ENCODE results near the gene MAP4K2.
A peak's percentile ranks its signal among the peaks of the same experiment; 100 is the strongest.

MAP4K2 gene

GRCh38 chr11:64810891-64811272 lies 7.9 kb upstream of the MAP4K2 start:
- DNase-seq = no peak

- DNase-seq = peak; percentile 98
Measured at GRCh38 chr11:64810271-64810890, 7.4 kb upstream of the MAP4K2 start, which contains the start of gene MEN1. TSS of gene MEN1 (minus strand) at chr11:64810551. CDS start at chr11:64810109, 442 bp downstream.

GRCh38 chr11:64809781-64810241 lies 6.8 kb upstream of the MAP4K2 start:
- DNase-seq = no peak

- DNase-seq = no peak
Measured at GRCh38 chr11:64805481-64805880, 2.5 kb upstream of the MAP4K2 start.

DNA sequence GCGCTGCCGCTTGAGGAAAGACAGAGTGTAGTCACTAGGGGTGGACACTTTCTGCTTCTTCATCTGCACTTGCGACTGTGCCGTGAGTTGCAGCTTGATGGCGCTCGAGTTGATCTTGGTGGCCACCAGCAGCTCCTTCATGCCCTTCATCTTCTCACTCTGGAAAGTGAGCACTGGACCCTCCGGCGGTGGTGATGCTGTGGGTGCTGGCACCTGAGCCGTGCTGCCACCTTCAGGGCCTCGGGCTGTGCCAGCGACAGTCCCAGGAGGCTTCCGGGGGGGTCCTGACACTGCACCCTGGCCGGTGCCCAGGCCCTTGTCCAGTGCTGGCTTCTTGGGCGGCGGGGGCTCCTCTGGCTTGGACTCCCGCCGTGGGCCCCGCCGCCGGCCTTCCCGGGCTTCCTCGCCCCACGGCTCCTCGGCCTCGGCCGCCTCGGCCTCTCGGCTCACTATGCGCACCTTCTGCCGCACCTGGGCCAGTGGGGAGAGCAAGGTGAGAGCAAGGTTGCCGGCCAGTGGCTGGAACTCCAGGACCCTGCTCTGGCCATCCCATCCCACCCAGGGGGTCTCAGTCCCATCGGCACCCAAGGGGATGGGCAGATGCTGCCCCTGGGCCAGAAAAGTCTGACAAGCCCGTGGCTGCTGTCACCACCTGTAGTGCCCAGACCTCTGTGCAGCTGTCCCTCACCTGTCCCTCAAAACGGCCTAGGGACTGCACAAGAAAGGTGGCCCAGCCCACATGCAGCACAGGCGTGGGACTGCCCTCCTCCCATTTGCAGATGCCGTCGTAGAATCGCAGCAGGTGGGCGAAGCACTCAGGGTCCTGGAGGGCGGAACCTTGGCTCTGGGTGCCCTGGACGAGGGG lies 1.6 kb upstream of the MAP4K2 start:
- no peak for DNase-seq

DNA sequence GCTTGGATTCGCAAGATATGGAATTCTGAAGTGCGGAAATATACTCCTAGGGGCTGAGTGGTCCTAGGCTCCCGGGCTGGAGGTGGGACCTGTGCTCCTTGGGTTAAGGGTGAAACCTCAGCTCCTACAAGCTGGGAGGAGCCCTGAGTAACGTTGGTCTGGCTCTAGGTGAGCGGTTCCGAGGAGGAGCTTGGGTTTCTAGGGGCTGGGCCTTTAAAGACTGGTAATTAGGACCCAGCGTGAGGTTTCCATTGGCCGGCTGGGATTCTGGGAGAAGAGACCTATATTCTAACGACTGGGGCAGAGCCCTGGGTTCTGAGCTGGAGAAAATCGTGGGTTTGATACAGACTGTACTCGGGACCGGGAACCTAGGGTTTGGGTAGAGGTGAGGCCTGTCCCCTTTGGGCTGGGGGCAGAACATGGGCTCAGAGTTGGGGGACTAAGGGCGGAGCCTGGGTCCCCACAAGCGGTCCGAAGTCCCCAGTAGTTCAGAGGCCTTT lies 882 bp upstream of the MAP4K2 start:
- DNase-seq = peak; percentile 32

DNA sequence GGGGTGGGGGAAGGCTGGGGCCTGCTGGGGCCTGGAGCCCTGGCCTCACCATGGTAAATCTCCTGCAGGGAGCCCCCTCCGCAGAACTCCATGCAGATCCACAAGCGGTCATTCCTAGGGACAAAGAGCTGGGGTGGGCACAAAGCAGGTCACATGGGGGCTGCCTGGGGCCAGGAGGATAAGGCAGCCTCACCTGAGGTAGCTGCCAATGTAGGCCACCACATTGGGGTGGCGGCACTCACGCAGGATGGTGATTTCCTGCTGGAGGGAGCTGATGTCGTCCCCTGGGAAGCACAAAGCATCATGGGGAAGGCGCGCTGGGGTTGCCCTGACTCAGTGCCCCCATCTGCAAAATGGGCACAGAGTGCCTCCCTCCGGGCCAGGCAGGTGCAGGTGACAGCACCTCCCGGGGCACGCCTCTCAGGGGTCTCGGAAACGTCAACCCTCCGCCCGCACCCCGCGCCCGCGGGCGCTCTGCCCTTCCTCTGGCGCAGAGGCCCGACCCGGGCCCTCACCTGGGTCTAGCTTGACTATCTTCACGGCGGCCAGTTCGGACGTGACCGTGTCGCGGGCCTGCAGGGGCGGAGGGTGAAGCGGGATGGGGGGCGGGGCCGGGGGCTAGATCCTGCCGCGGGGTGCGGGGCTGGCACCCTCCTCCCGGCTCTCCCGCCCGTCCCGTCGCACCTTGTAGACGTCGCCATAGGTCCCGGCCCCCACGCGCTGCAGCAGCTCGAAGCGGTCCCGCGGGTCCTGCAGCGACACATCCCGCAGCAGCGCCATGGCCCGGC lies 450 bp downstream of the MAP4K2 start:
- no peak for DNase-seq

- DNase-seq = no peak
Measured at GRCh38 chr11:64801561-64802369, 1.2 kb downstream of the MAP4K2 start.

DNA sequence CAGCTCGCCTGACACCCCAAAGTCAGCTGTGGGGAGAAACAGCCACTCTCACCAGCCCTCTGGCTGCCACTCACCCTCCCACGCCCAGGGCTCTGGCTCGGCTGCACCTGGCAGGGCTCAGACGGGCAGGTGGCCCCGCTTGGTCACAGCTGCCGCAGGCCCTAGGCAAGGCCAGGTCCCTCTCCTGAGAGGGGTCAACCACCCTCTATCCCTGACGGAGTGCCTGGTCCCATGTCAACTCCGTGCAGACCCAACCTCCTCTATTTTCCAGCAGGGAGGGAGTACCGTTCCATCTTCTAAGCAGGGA lies 1.9 kb downstream of the MAP4K2 start:
- DNase-seq = no peak

DNA sequence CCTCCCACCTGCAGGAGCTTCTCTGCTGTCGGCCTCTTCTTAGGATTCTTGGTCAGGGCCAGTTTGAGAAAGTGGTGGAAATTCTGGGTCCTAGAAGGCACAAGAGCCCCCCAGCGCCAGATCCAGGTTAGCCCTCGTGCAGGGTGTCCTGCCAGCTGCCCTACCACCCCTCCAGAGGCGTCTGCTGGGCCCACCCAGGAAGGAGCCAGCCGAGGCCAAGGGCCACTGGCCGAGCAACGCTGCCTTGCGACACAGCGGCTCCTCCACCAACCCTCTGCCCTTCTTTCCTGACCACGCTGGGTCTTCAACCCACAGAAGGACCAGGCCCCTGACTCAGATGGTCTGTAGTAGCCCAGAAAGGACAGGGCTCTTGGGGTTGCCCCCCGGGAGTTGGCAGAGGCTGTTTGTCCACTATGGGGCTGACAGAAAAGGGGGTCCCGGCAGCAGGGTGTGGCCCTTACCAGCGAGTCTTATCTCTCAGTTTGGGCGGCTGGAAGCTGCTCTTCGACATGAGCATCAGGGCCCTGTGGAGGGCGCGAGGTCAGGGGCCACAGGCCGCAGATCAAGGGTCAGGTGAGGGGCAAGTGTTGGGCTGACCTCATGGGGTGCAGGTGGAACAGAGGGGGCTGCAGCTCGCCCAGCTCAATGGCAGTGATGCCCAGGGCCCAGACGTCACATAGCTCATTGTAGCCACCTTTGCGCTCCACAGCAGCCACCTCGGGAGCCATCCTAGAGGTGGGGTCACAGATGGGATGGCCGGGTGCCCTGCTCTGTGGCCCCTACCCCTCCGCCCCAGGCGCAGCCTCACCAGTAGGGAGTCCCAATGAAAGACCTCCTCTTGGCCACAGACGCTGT lies 2.5 kb downstream of the MAP4K2 start:
- DNase-seq = no peak

DNA sequence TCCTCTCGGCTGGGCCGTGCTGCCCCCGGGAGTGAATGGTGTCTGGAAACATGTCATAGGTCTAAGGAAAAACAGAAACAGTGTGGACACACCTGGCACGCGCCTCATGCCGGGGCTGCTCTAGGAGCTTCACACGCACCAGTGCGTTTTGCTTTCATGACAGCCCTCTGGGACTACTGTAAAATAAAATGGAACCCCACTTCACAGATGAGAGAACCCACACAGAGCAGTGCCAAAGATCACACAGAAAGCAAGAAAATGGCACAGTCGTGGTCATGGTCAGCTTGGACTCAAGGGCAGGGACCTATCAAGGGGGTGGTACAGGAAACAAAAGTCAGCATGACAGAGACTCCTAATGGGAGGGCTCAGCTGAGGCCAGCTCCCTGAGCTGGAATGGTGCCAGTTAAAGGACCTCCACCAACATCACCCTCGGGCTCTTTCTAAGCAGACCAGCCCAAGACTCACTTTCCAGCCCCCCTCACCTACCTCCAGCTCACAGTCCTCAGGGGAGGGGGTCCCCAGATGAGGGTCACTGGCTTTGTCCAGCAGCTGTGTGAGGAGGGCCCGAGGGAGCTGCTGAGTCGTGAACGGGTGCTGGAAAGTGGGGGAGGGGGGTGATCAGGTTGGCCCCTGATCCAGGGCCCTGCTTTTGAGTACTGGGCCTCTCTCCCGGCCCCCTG lies 3.3 kb downstream of the MAP4K2 start:
- DNase-seq = no peak

- DNase-seq = no peak
Measured at GRCh38 chr11:64799256-64799622, 3.8 kb downstream of the MAP4K2 start.

DNA sequence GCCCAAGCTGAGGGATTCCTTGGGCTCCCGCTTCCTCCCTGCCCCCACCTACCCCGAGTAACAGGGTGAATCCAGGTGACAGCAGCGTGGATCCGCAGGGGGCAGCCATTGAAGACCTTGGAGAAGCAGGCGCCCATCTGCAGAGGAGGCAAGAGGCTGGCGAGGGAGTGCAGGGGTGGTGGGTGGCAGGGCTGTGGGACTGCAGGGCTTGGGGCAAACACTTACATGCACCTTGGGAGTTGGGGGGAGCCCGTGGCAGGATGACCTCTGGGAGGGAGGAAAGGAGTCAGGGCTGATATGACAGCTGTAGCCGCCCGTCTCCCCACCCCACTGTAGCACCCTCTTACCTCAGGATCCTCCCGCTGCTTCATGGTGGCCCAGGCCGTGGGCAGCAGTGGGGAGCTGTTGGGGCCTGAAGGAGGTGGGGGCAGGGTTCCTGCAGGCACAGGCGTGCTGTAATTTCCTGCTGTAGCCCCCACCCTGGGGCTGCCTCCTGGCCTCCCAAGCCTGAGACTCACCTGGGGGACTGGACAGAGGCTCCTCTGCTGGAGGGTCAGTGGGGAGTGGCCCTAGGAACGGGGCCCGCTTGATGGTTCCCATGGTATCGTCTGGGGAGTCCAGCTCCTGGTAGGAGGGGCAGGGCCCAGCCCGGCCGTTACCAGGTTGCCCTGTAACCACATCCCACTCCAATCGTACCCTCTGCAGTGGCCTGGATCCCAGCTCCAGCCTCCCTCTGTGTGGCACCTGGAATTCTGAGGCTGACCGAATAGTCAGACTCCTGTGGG lies 6.1 kb downstream of the MAP4K2 start:
- no peak for DNase-seq

DNA sequence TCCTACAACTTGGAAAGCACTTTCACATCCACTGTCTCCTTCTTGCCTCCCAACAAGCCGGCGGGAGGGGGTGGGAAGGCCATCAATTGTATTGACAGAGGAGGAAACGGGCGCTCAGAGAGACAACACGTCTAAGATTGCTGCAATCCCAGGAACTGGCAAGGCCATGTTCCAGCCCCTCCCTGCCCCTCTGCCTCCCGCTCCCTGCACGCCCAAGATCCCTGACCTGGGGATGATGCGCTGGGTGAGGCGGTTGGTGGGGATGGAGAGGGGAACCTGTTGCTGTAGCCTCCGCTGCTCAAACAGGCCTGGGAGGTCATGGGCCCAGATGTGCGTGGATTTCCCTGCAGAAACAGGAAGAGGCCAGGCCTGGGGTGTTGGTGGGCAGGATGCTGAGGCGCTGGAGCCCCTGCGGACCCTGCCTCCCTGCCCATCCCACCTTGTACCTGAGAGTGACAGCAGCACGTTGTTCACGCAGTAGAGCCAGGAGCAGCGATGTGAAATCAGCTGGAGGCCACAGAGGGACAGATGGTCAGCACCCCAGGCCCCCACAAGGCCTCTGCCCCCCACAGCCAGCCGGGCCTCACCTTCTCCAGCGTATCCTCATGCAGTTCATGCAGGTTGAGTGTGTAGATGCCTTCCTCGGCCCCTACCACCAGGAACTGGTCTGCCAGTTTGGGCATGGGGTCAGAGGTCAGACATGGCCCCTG lies 6.8 kb downstream of the MAP4K2 start:
- no peak for DNase-seq

DNA sequence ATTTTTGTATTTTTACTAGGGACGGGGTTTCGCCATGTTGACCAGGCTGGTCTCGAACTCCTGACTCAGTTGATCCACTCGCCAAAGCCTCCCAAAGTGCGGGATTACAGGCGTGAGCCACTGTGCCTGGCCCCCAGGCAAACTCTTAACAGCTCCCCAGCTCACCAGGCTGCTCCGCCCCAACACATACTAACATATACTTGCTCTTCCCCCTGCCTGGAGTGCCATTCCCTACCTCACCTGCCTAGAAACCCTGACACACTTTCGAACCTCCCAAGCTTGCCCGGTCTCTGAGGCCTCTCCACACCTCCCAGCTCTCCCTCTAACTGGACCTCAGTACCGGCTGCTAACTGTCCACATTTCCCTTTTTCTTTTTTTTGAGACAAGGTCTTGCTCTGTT lies 8.5 kb downstream of the MAP4K2 start:
- no peak for DNase-seq

DNA sequence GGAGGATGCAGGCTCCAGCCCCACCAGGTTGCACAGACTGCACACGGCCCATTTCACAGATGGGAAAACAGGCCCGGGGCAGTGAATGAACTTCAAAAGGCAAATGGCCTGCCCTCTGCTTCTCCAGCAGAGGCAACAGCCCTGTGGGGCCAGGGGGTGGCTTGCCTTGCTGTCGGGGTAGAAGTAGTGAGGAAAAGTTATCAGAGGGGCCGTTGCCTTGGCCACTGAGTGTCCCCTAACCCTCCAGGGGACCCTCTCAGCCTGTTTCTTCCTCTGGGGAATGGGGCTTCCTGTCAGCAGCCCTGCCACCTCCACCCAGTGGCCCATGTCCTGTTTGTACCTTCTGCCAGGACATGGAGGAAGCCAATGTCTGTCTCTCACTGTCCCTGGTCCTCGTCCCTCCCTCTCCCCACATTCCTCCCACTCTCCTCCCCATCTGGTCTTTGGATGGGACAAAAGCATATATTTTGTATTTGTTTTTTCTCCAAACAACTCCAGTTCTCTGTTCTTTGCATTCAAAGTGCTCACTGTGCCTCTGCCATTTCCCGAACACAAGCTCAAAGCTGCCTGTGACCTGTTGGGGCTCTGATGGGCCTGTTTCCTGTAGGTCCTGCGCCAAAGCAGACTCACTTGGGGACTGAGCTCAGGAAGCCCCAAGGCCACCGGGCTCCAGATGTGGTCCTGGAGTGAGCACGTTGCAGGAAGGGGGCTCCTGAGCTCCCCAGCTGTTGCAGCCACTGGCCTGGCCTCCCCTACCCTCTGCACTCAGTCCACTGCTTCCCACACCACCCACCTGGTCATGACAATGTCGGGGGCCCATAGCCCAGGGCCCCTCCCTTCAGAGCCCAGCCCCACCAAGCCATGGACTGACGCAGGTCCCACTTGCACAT lies 9.5 kb downstream of the MAP4K2 start:
- no peak for DNase-seq

DNA sequence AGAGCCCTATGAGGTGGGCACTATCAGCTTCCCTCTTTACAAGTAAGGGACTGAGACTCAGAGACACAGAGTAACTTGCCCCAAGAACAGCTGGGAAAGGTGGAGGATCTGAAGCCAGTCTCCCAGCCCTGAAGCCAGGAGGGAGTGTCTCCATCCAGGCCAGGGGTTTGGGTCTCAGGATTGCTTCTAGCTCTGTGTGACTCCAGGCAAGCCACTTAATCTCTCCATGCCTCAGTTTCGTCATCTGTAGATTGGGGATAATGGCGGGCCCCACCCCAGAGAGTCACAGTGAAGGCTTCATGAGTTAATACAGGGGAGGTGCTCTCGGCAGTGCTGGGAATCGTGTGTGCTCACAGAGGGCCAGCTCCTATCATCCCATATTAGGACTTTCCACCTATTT lies 10.5 kb downstream of the MAP4K2 start:
- DNase-seq = no peak

DNA sequence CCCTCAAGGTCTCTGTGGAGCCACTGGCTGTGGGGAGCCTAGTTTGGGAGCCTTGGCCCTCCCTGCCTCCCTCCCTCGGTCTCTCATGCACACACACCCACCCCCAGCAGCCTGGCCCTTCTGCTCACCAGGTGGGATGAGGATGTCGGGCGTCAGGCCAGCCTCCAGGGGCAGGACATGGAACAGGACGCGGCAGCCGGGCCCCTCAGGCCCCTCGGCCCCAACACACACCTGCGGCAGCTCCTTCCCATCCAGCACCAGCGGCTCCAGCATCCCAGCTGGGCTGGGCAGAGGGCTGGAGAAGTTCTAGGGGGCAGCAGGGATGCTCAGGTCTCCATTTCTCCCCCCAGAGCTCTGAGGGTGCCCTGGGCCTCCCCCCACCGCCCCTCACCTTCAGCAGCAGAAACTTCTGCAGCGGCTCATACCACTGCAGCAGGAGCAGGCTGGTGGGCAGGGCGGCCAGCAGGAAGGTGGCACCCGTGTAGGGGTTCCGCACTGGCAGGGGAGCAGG lies 11.2 kb downstream of the MAP4K2 start:
- DNase-seq = no peak
